ENCODE results near the gene EVI5.
"Not testable (repeated sequence)": the region's sequence is repeated elsewhere in the genome, so short reads cannot be mapped to it uniquely, and the experiment has no call there.

The EVI5 gene

GRCh38 chr1:92747735-92748134, 37.2 kb downstream of the EVI5 start:
- Histone ChIP-seq H3K9me3 (ENCODE audit: insufficient read depth, low read length) (no peaks in the 10 kb centered on the region), H3K9ac (ENCODE audit: insufficient read length, low read depth) (no peak overlapping the region), H3K4me3 (ENCODE audit: insufficient read length, low read depth) (no peak overlapping the region), H3K4me1 (ENCODE audit: insufficient read depth, insufficient read length) (no peaks in the 10 kb centered on the region), H3K36me3 (ENCODE audit: insufficient read depth, insufficient read length, low read length) (no peaks in the 10 kb centered on the region), H3K27me3 (ENCODE audit: insufficient read depth, insufficient read length) (no peaks in the 10 kb centered on the region)
- DNase-seq (ENCODE audit: low read depth, low spot score) = no peak
- no peak for TF ChIP-seq ZNF274 (IDR thresholded peaks at IDR 0.05; ENCODE audit: low read depth, low read length)
- no peak for TF ChIP-seq YY1 (IDR thresholded peaks at IDR 0.05; ENCODE audit: insufficient read depth, insufficient read length)
- TF ChIP-seq SUZ12 (IDR thresholded peaks at IDR 0.05; ENCODE audit: extremely low read depth, insufficient read depth, insufficient read length) = no peak

GRCh38 chr1:92746255-92746654, 38.7 kb downstream of the EVI5 start:
- not testable (repeated sequence) for H3K36me3 ChIP-seq (ENCODE audit: insufficient read depth, insufficient read length, low read length); H3K27me3 ChIP-seq (ENCODE audit: insufficient read depth, insufficient read length); DNase-seq (ENCODE audit: low read depth, low spot score); H3K9me3 ChIP-seq (ENCODE audit: insufficient read depth, low read length); H3K4me1 ChIP-seq (ENCODE audit: insufficient read depth, insufficient read length); H3K4me3 ChIP-seq (ENCODE audit: insufficient read length, low read depth); H3K9ac ChIP-seq (ENCODE audit: insufficient read length, low read depth)

GRCh38 chr1:92743221-92743620, 41.7 kb downstream of the EVI5 start:
- Histone ChIP-seq H3K4me3 (ENCODE audit: insufficient read length, low read depth) (no peak overlapping the region), H3K27me3 (ENCODE audit: insufficient read depth, insufficient read length) (no peaks in the 10 kb centered on the region), H3K9ac (ENCODE audit: insufficient read length, low read depth) (no peak overlapping the region), H3K36me3 (ENCODE audit: insufficient read depth, insufficient read length, low read length) (no peaks in the 10 kb centered on the region), H3K4me1 (ENCODE audit: insufficient read depth, insufficient read length) (no peaks in the 10 kb centered on the region), H3K9me3 (ENCODE audit: insufficient read depth, low read length) (no peaks in the 10 kb centered on the region)
- DNase-seq (ENCODE audit: low read depth, low spot score) = no peak
- no peak for TF ChIP-seq SUZ12 (IDR thresholded peaks at IDR 0.05; ENCODE audit: extremely low read depth, insufficient read depth, insufficient read length)
- no peak for TF ChIP-seq YY1 (IDR thresholded peaks at IDR 0.05; ENCODE audit: insufficient read depth, insufficient read length)
- no peak for TF ChIP-seq ZNF274 (IDR thresholded peaks at IDR 0.05; ENCODE audit: low read depth, low read length)

- Histone ChIP-seq H3K4me1 (ENCODE audit: insufficient read depth, insufficient read length) (no peaks in the 10 kb centered on the region), H3K27me3 (ENCODE audit: insufficient read depth, insufficient read length) (no peaks in the 10 kb centered on the region), H3K4me3 (ENCODE audit: insufficient read length, low read depth) (no peak overlapping the region), H3K9me3 (ENCODE audit: insufficient read depth, low read length) (no peaks in the 10 kb centered on the region), H3K36me3 (ENCODE audit: insufficient read depth, insufficient read length, low read length) (no peaks in the 10 kb centered on the region), H3K9ac (ENCODE audit: insufficient read length, low read depth) (no peak overlapping the region)
- no peak for DNase-seq (ENCODE audit: low read depth, low spot score)
- no peak for TF ChIP-seq YY1 (IDR thresholded peaks at IDR 0.05; ENCODE audit: insufficient read depth, insufficient read length)
- no peak for TF ChIP-seq ZNF274 (IDR thresholded peaks at IDR 0.05; ENCODE audit: low read depth, low read length)
- TF ChIP-seq SUZ12 (IDR thresholded peaks at IDR 0.05; ENCODE audit: extremely low read depth, insufficient read depth, insufficient read length) = no peak
Observed at GRCh38 chr1:92739669-92740524, 45.0 kb downstream of the EVI5 start.

- H3K4me1 ChIP-seq (ENCODE audit: insufficient read depth, insufficient read length) = no peaks in the 10 kb centered on the region
- H3K4me3 ChIP-seq (ENCODE audit: insufficient read length, low read depth) = no peak overlapping the region
- no peak for TF ChIP-seq YY1 (IDR thresholded peaks at IDR 0.05; ENCODE audit: insufficient read depth, insufficient read length)
- no peak for TF ChIP-seq ZNF274 (IDR thresholded peaks at IDR 0.05; ENCODE audit: low read depth, low read length)
- TF ChIP-seq SUZ12 (IDR thresholded peaks at IDR 0.05; ENCODE audit: extremely low read depth, insufficient read depth, insufficient read length) = no peak
- no peak for DNase-seq (ENCODE audit: low read depth, low spot score)
- H3K27me3 ChIP-seq (ENCODE audit: insufficient read depth, insufficient read length) = no peaks in the 10 kb centered on the region
- peaks cover 6% of the 10 kb centered on the region for H3K36me3 ChIP-seq (ENCODE audit: insufficient read depth, insufficient read length, low read length)
- no peak overlapping the region for H3K9ac ChIP-seq (ENCODE audit: insufficient read length, low read depth)
- no peaks in the 10 kb centered on the region for H3K9me3 ChIP-seq (ENCODE audit: insufficient read depth, low read length)
Observed at GRCh38 chr1:92736395-92736794, 48.5 kb downstream of the EVI5 start.

GRCh38 chr1:92730476-92730875, 54.4 kb downstream of the EVI5 start:
- no peaks in the 10 kb centered on the region for H3K9me3 ChIP-seq (ENCODE audit: insufficient read depth, low read length)

GRCh38 chr1:92728697-92729096, 56.2 kb downstream of the EVI5 start:
- H3K4me1 ChIP-seq (ENCODE audit: insufficient read depth, insufficient read length) = no peaks in the 10 kb centered on the region
- no peak overlapping the region for H3K9ac ChIP-seq (ENCODE audit: insufficient read length, low read depth)
- H3K4me3 ChIP-seq (ENCODE audit: insufficient read length, low read depth) = no peak overlapping the region
- H3K27me3 ChIP-seq (ENCODE audit: insufficient read depth, insufficient read length) = no peaks in the 10 kb centered on the region
- no peaks in the 10 kb centered on the region; the same call in 1 of the 2 replicates for H3K9me3 ChIP-seq (ENCODE audit: insufficient read depth, low read length)
- TF ChIP-seq YY1 (IDR thresholded peaks at IDR 0.05; ENCODE audit: insufficient read depth, insufficient read length) (no peak), ZNF274 (IDR thresholded peaks at IDR 0.05; ENCODE audit: low read depth, low read length) (no peak), SUZ12 (IDR thresholded peaks at IDR 0.05; ENCODE audit: extremely low read depth, insufficient read depth, insufficient read length) (no peak)
- DNase-seq (ENCODE audit: low read depth, low spot score) = no peak
- H3K36me3 ChIP-seq (ENCODE audit: insufficient read depth, insufficient read length, low read length) = peaks cover 3% of the 10 kb centered on the region

More at GRCh38 chr1:92730476-92730875, 54.4 kb downstream of the EVI5 start:
- no peak for DNase-seq (ENCODE audit: low read depth, low spot score)
- Histone ChIP-seq H3K4me1 (ENCODE audit: insufficient read depth, insufficient read length) (no peaks in the 10 kb centered on the region), H3K27me3 (ENCODE audit: insufficient read depth, insufficient read length) (no peaks in the 10 kb centered on the region), H3K9ac (ENCODE audit: insufficient read length, low read depth) (no peak overlapping the region), H3K36me3 (ENCODE audit: insufficient read depth, insufficient read length, low read length) (peaks cover 6% of the 10 kb centered on the region), H3K4me3 (ENCODE audit: insufficient read length, low read depth) (no peak overlapping the region)
- TF ChIP-seq SUZ12 (IDR thresholded peaks at IDR 0.05; ENCODE audit: extremely low read depth, insufficient read depth, insufficient read length) = no peak
- no peak for TF ChIP-seq YY1 (IDR thresholded peaks at IDR 0.05; ENCODE audit: insufficient read depth, insufficient read length)
- TF ChIP-seq ZNF274 (IDR thresholded peaks at IDR 0.05; ENCODE audit: low read depth, low read length) = no peak

GRCh38 chr1:92723713-92724112, 61.2 kb downstream of the EVI5 start:
- not testable (repeated sequence) for H3K9ac ChIP-seq (ENCODE audit: insufficient read length, low read depth); H3K9me3 ChIP-seq (ENCODE audit: insufficient read depth, low read length); H3K36me3 ChIP-seq (ENCODE audit: insufficient read depth, insufficient read length, low read length); H3K4me3 ChIP-seq (ENCODE audit: insufficient read length, low read depth); DNase-seq (ENCODE audit: low read depth, low spot score); H3K27me3 ChIP-seq (ENCODE audit: insufficient read depth, insufficient read length); H3K4me1 ChIP-seq (ENCODE audit: insufficient read depth, insufficient read length)
